ENCODE data around the gene PTPRU.

PTPRU gene

GRCh38 chr1:29245876-29246275 lies 9.6 kb downstream of the PTPRU start:
- DNase-seq (ENCODE audit: low spot score), result no peak

GRCh38 chr1:29247044-29247443 lies 10.7 kb downstream of the PTPRU start:
- DNase-seq (ENCODE audit: low spot score), result no peak

GRCh38 chr1:29247571-29248273 lies 11.4 kb downstream of the PTPRU start:
- DNase-seq (ENCODE audit: low spot score), result no peak

- DNase-seq (ENCODE audit: low spot score), result no peak
These were observed 12.1 kb downstream of the PTPRU start for GRCh38 chr1:29248409-29248808.

- DNase-seq (ENCODE audit: low spot score), result no peak
These were observed 12.9 kb downstream of the PTPRU start for GRCh38 chr1:29249170-29249691.

GRCh38 chr1:29249951-29250581 lies 13.7 kb downstream of the PTPRU start:
- DNase-seq (ENCODE audit: low spot score), result no peak

- DNase-seq (ENCODE audit: low spot score), result no peak
These were observed 15.1 kb downstream of the PTPRU start for GRCh38 chr1:29251164-29252124.

GRCh38 chr1:29253180-29253579 lies 16.9 kb downstream of the PTPRU start:
- no peak for DNase-seq (ENCODE audit: low spot score)

- DNase-seq (ENCODE audit: low spot score), result no peak
These were observed 18.0 kb downstream of the PTPRU start for GRCh38 chr1:29254346-29254745.

GRCh38 chr1:29255134-29255666 lies 18.9 kb downstream of the PTPRU start:
- no peak for DNase-seq (ENCODE audit: low spot score)

- DNase-seq (ENCODE audit: low spot score), result no peak
These were observed 20.1 kb downstream of the PTPRU start for GRCh38 chr1:29256394-29256793.

- no peak for DNase-seq (ENCODE audit: low spot score)
These were observed 20.9 kb downstream of the PTPRU start for GRCh38 chr1:29256979-29257804.

- no peak for DNase-seq (ENCODE audit: low spot score)
These were observed 22.1 kb downstream of the PTPRU start for GRCh38 chr1:29258189-29258975.

GRCh38 chr1:29258976-29259801 lies 22.9 kb downstream of the PTPRU start:
- DNase-seq (ENCODE audit: low spot score), result no peak

GRCh38 chr1:29259802-29260441 lies 23.6 kb downstream of the PTPRU start:
- no peak for DNase-seq (ENCODE audit: low spot score)

- no peak for DNase-seq (ENCODE audit: low spot score)
These were observed 24.2 kb downstream of the PTPRU start for GRCh38 chr1:29260531-29260930.

GRCh38 chr1:29264773-29265389 lies 28.6 kb downstream of the PTPRU start:
- DNase-seq (ENCODE audit: low spot score), result no peak

GRCh38 chr1:29266912-29267311 lies 30.6 kb downstream of the PTPRU start:
- no peak for DNase-seq (ENCODE audit: low spot score)

Data from globus pallidus (tissue), 1 donor.